ENCODE measurements around the gene GRID2IP. TPM values are rescaled to one million over a fixed set of nuclear protein-coding genes. Genes with fewer than 3 reads are reported as not detected.

Gene GRID2IP
- total and polyA plus RNA-seq, 2 of the 13 experiments (the other 11 are each of a cell fraction or from before 2014, with no cell fraction given), result 0.03 TPM; not detected in 1

DNA sequence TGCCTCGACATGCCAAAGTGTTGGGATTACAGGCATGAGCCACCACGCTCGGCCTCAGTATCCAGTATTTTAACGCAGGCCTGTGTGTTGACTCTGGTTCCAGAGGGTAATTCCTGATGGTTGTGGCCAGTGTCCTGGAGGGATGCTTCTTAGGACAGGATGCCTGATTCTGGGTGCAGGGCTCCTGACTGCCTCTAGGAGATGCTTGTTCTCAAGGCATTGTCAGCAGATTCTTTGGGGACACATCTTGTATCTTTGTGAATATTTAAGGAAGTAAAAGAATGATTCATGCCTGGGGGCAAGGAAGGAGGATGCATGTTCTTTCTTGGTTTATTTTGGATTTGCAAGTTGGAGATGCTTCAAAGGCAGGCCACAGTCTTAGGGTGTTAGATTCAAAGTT lies 28.2 kb upstream of the GRID2IP start (continued):
- TF ChIP-seq FOSL1 (CRISPR knock-in tag; IDR thresholded peaks at IDR 0.05; ENCODE audit: borderline replicate concordance) (no peak), ZNF501 (CRISPR knock-in tag; IDR thresholded peaks at IDR 0.05) (peak; percentile 47; the same call in 1 of the 2 replicates), SP5 (CRISPR knock-in tag; IDR thresholded peaks at IDR 0.05; ENCODE audit: borderline replicate concordance, low read depth) (no peak), SAP130 (CRISPR knock-in tag; IDR thresholded peaks at IDR 0.05; ENCODE audit: low read depth) (no peak), KDM6A (CRISPR knock-in tag; IDR thresholded peaks at IDR 0.05; ENCODE audit: low read depth) (no peak), ZFY (CRISPR knock-in tag; IDR thresholded peaks at IDR 0.05) (no peak), KDM1A (CRISPR knock-in tag; IDR thresholded peaks at IDR 0.05) (no peak)
- TF ChIP-seq, protein P1, sequence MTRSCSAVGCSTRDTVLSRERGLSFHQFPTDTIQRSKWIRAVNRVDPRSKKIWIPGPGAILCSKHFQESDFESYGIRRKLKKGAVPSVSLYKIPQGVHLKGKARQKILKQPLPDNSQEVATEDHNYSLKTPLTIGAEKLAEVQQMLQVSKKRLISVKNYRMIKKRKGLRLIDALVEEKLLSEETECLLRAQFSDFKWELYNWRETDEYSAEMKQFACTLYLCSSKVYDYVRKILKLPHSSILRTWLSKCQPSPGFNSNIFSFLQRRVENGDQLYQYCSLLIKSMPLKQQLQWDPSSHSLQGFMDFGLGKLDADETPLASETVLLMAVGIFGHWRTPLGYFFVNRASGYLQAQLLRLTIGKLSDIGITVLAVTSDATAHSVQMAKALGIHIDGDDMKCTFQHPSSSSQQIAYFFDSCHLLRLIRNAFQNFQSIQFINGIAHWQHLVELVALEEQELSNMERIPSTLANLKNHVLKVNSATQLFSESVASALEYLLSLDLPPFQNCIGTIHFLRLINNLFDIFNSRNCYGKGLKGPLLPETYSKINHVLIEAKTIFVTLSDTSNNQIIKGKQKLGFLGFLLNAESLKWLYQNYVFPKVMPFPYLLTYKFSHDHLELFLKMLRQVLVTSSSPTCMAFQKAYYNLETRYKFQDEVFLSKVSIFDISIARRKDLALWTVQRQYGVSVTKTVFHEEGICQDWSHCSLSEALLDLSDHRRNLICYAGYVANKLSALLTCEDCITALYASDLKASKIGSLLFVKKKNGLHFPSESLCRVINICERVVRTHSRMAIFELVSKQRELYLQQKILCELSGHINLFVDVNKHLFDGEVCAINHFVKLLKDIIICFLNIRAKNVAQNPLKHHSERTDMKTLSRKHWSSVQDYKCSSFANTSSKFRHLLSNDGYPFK (CRISPR knock-in tag; IDR thresholded peaks at IDR 0.05; ENCODE audit: borderline replicate concordance), result no peak

DNA sequence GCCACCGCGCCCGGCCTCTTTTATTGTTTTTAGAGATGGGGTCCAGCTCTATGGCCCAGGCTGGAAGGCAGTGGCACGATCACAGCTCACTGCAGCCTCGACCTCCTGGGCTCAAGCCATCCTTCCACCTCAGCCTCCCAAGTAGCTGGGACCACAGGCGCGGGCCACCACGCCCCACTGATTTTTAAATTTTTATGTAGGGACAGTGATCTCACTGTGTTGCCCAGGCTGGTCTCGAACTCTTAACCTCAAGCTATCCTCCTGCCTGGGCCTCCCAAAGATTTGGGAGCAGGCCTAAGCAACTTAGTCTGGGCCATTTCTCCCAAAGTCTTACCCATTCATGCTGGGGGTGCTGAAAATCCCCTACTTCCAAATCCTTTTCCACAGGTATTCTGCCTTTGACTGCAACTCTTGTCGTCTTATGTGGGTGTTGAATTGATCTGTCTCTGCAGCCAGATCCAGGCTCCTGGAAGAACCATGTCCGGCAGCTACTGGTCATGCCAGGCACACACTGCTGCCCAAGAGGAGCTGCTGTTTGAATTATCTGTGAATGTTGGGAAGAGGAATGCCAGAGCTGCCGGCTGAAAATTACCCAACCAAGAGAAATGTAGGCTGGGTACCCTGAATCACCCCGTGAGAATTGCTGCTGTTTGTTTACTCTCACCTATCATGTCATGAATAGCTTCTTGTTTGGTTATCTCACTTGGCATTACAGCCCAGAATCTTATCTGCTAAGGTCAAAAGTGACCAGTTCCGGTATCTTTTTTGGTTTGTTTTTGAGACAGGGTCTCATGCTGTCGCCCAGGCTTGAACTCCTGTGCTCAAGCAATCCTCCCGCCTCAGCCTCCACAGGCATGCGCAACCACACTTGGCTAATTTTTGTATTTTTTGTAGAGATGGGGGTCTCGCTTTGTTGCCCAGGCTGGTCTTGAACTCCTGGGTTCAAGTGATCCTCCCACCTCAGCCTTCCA lies 27.1 kb upstream of the GRID2IP start:
- Histone ChIP-seq H3K27ac (ENCODE audit: extremely low read length, insufficient read depth, low read length) (peak overlapping the region; percentile 98), H3K4me1 (ENCODE audit: insufficient read depth, low read length) (peaks cover 68% of the 10 kb centered on the region), H3K9ac (ENCODE audit: insufficient read depth, low read depth, low read length) (peak overlapping the region; percentile 97), H3K36me3 (replicated peaks in 1 of 2; ENCODE audit: control insufficient read depth in 1 of 2, insufficient read depth in 2 of 2, low read length in 2 of 2) (peaks cover 9 to 31% of the 10 kb centered on the region in 2 experiments), H3K27me3 (ENCODE audit: control insufficient read depth in 1 of 2, insufficient read depth in 2 of 2, low read length in 2 of 2) (no peaks in the 10 kb centered on the region), H2AFZ (ENCODE audit: low read length) (no peak overlapping the region), H3K9me3 (ENCODE audit: low read length) (no peaks in the 10 kb centered on the region), H3K79me2 (ENCODE audit: insufficient read depth, low read length) (peaks cover 17% of the 10 kb centered on the region), H3K4me2 (ENCODE audit: low read depth, low read length) (peak overlapping the region; percentile 93), H4K20me1 (ENCODE audit: insufficient read depth, low read length) (no peaks in the 10 kb centered on the region), H3K4me3 (replicated peaks in 1 of 3; ENCODE audit: insufficient read depth in 1 of 3, low read depth in 2 of 3, low read length in 3 of 3) (peak overlapping the region; percentile 86 to 90 (median 87))
- intact Hi-C loops (cut with micrococcal nuclease; ENCODE audit: unreplicated experiment), result no loop called here
- FAIRE-seq, result peak; percentile 98
- ChIA-PET CTCF (ENCODE audit: low intra/inter-chr PET ratio, low total read pairs) (interaction anchor here (0.7 kb wide), 1 partner anchor 12 kb away, joined by 4 read pairs; the partner anchor contains the start of gene INTS15), POLR2A (interaction anchor here (0.8 to 5.1 kb wide), 16 partner anchors 9 to 797 kb away, joined by 3 to 105 read pairs (median 4); partner anchors contain the start of genes DAGLB, INTS15 and RNF216)
- 4% methylated on average over 12 of the region's 18 CpGs for WGBS (ENCODE audit: low lambda C conversion rate)
- peak; percentile 72 for ATAC-seq
- in situ Hi-C loops (cut with HindIII; ENCODE audit: extremely low pct_ligation_motif_present, low pct_unique_long_range_greater_than_20kb), result no loop called here
- peak; percentile 99 for DNase-seq (ENCODE audit: low spot score)
- BruUV-seq (replicated peaks), result TSS peak; percentile 71
- no peak for TF ChIP-seq ZNF607 (CRISPR knock-in tag; IDR thresholded peaks at IDR 0.05; ENCODE audit: borderline replicate concordance)
- TF ChIP-seq, protein P2, sequence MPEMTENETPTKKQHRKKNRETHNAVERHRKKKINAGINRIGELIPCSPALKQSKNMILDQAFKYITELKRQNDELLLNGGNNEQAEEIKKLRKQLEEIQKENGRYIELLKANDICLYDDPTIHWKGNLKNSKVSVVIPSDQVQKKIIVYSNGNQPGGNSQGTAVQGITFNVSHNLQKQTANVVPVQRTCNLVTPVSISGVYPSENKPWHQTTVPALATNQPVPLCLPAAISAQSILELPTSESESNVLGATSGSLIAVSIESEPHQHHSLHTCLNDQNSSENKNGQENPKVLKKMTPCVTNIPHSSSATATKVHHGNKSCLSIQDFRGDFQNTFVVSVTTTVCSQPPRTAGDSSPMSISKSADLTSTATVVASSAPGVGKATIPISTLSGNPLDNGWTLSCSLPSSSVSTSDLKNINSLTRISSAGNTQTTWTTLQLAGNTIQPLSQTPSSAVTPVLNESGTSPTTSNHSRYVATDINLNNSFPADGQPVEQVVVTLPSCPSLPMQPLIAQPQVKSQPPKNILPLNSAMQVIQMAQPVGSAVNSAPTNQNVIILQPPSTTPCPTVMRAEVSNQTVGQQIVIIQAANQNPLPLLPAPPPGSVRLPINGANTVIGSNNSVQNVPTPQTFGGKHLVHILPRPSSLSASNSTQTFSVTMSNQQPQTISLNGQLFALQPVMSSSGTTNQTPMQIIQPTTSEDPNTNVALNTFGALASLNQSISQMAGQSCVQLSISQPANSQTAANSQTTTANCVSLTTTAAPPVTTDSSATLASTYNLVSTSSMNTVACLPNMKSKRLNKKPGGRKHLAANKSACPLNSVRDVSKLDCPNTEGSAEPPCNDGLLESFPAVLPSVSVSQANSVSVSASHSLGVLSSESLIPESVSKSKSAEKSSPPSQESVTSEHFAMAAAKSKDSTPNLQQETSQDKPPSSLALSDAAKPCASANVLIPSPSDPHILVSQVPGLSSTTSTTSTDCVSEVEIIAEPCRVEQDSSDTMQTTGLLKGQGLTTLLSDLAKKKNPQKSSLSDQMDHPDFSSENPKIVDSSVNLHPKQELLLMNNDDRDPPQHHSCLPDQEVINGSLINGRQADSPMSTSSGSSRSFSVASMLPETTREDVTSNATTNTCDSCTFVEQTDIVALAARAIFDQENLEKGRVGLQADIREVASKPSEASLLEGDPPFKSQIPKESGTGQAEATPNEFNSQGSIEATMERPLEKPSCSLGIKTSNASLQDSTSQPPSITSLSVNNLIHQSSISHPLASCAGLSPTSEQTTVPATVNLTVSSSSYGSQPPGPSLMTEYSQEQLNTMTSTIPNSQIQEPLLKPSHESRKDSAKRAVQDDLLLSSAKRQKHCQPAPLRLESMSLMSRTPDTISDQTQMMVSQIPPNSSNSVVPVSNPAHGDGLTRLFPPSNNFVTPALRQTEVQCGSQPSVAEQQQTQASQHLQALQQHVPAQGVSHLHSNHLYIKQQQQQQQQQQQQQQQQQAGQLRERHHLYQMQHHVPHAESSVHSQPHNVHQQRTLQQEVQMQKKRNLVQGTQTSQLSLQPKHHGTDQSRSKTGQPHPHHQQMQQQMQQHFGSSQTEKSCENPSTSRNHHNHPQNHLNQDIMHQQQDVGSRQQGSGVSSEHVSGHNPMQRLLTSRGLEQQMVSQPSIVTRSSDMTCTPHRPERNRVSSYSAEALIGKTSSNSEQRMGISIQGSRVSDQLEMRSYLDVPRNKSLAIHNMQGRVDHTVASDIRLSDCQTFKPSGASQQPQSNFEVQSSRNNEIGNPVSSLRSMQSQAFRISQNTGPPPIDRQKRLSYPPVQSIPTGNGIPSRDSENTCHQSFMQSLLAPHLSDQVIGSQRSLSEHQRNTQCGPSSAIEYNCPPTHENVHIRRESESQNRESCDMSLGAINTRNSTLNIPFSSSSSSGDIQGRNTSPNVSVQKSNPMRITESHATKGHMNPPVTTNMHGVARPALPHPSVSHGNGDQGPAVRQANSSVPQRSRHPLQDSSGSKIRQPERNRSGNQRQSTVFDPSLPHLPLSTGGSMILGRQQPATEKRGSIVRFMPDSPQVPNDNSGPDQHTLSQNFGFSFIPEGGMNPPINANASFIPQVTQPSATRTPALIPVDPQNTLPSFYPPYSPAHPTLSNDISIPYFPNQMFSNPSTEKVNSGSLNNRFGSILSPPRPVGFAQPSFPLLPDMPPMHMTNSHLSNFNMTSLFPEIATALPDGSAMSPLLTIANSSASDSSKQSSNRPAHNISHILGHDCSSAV (CRISPR knock-in tag; IDR thresholded peaks at IDR 0.05; ENCODE audit: borderline replicate concordance), result no peak
